Ureter (tissue), 1 donor: ENCODE data around the gene MAPK8. TPM values are rescaled to one million over a fixed set of nuclear protein-coding genes. Genes with fewer than 3 reads are reported as not detected.

ENCODE experiments used
- DNase-seq: peaks from one replicate; pipeline ENCODE4 v3.0.0-alpha.2; 2020; ENCODE audit warnings: low spot score
- total RNA-seq: library from RNA; stranded (reverse); gene quantifications from one replicate; pipeline ENCODE4 v1.2.4, GENCODE V29; 2023
- donor health status: DM: yes; HTN: yes; CAD: no.

Gene MAPK8
- total RNA-seq, 1 donor from 2014 or later, result 49.3 TPM

GRCh38 chr10:48382982-48383381 lies 76.5 kb downstream of the MAPK8 start:
- no peak for DNase-seq

GRCh38 chr10:48383393-48383792 lies 76.9 kb downstream of the MAPK8 start:
- DNase-seq, result no peak

- DNase-seq, result no peak
These were observed 78.2 kb downstream of the MAPK8 start for GRCh38 chr10:48384699-48384982.

- no peak for DNase-seq
These were observed 82.8 kb downstream of the MAPK8 start for GRCh38 chr10:48389272-48389671.

GRCh38 chr10:48389846-48390557 lies 83.5 kb downstream of the MAPK8 start:
- DNase-seq, result no peak

GRCh38 chr10:48390558-48390871 lies 84.0 kb downstream of the MAPK8 start:
- DNase-seq, result no peak

- DNase-seq, result no peak
These were observed 84.7 kb downstream of the MAPK8 start for GRCh38 chr10:48390933-48391845.

GRCh38 chr10:48391994-48392393 lies 85.5 kb downstream of the MAPK8 start:
- no peak for DNase-seq

- DNase-seq, result no peak
These were observed 91.8 kb downstream of the MAPK8 start for GRCh38 chr10:48398261-48398660.

- no peak for DNase-seq
These were observed 92.6 kb downstream of the MAPK8 start for GRCh38 chr10:48399056-48399541.

GRCh38 chr10:48399551-48399950 lies 93.1 kb downstream of the MAPK8 start:
- no peak for DNase-seq

- DNase-seq, result no peak
These were observed 93.8 kb downstream of the MAPK8 start for GRCh38 chr10:48400129-48400849.

GRCh38 chr10:48400850-48401220 lies 94.4 kb downstream of the MAPK8 start:
- DNase-seq, result no peak

- DNase-seq, result no peak
These were observed 98.2 kb downstream of the MAPK8 start for GRCh38 chr10:48404646-48405045.

GRCh38 chr10:48406204-48406603 lies 99.7 kb downstream of the MAPK8 start:
- DNase-seq, result no peak

GRCh38 chr10:48406658-48407057 lies 100.2 kb downstream of the MAPK8 start:
- DNase-seq, result no peak

GRCh38 chr10:48410503-48410902 lies 104.0 kb downstream of the MAPK8 start:
- no peak for DNase-seq

- no peak for DNase-seq
These were observed 105.0 kb downstream of the MAPK8 start for GRCh38 chr10:48411510-48411909.

- no peak for DNase-seq
These were observed 105.6 kb downstream of the MAPK8 start for GRCh38 chr10:48412081-48412480.

- DNase-seq, result no peak
These were observed 106.5 kb downstream of the MAPK8 start for GRCh38 chr10:48412933-48413332.

- DNase-seq, result no peak
These were observed 107.7 kb downstream of the MAPK8 start for GRCh38 chr10:48414160-48414559.

GRCh38 chr10:48414778-48415177 lies 108.3 kb downstream of the MAPK8 start:
- DNase-seq, result no peak
